HEK293 (cell line): ENCODE data around the gene OXNAD1.

ENCODE experiments used
- CTCF ChIA-PET: fragments of 350-600 bp; formaldehyde crosslinking; extraction: SDS; loops from one replicate; lab custom pipeline; 2021; ENCODE audit warnings: antibody characterized with exemption; lab: Yijun Ruan, JAX
- POLR2A ChIA-PET: fragments of 300-600 bp; formaldehyde crosslinking; extraction: SDS; loops from one replicate; lab custom pipeline; 2020; ENCODE audit warnings: antibody characterized with exemption, inconsistent platforms; lab: Yijun Ruan, JAX
- H3K27ac ChIP-seq: fragments of 200-500 bp; sonication (Bioruptor generic); 2 replicates; pipeline ENCODE4 v1.5.1; 2014; ENCODE audit warnings: low read depth, low read length, control low read depth, inconsistent platforms; ENCODE audit errors: extremely low read depth
- H3K36me3 ChIP-seq, 2 experiments: fragments of 200-500 bp in 1 of 2; sonication (Bioruptor generic) in 1 of 2; 1 replicate in 1 of 2; 2 replicates in 1 of 2; pipeline ENCODE4 v1.5.1; 2014 to 2017; ENCODE audit warnings: inconsistent platforms in 2 of 2, low read length in 2 of 2; ENCODE audit not compliant: control insufficient read depth in 2 of 2, insufficient read depth in 1 of 2
- H3K4me1 ChIP-seq: fragments of 200-500 bp; sonication (Bioruptor generic); 2 replicates; pipeline ENCODE4 v1.5.1; 2014; ENCODE audit warnings: mild to moderate bottlenecking, low read length, inconsistent platforms; ENCODE audit not compliant: control insufficient read depth, insufficient read depth
- H3K4me3 ChIP-seq: 2 replicates; pipeline ENCODE4 v1.5.1; 2011; ENCODE audit warnings: low read depth, mild to moderate bottlenecking, control low read depth, low read length, moderate library complexity
- H3K9me3 ChIP-seq: fragments of 200-500 bp; sonication (Bioruptor generic); 2 replicates; pipeline ENCODE4 v1.5.1; 2014; ENCODE audit warnings: low read depth, low read length, inconsistent platforms; ENCODE audit not compliant: control insufficient read depth, insufficient read depth
- KLF16 ChIP-seq: fragments of 450-650 bp; formaldehyde crosslinking; IDR thresholded peaks from 2 replicates; pipeline ENCODE4 v1.5.1; 2017; ENCODE audit warnings: missing biosample characterization, missing genetic modification characterization
- MEIS1 ChIP-seq: sonication (generic); formaldehyde crosslinking; IDR thresholded peaks from 2 replicates; pipeline ENCODE4 v1.8.1; 2022; ENCODE audit warnings: missing genetic modification reagents, mild to moderate bottlenecking, borderline replicate concordance
- OVOL3 ChIP-seq: fragments of 450-650 bp; formaldehyde crosslinking; IDR thresholded peaks from 2 replicates; pipeline ENCODE4 v1.5.1; 2016; ENCODE audit warnings: missing biosample characterization, missing genetic modification characterization
- RBAK ChIP-seq: fragments of 450-650 bp; formaldehyde crosslinking; IDR thresholded peaks from 2 replicates; pipeline ENCODE4 v1.5.1; 2016; ENCODE audit warnings: missing biosample characterization, missing genetic modification characterization
- ZBTB1 ChIP-seq: fragments of 450-650 bp; formaldehyde crosslinking; IDR thresholded peaks from 2 replicates; pipeline ENCODE4 v1.5.1; 2016; ENCODE audit warnings: missing biosample characterization, missing genetic modification characterization
- ZBTB17 ChIP-seq: fragments of 450-650 bp; formaldehyde crosslinking; IDR thresholded peaks from 2 replicates; pipeline ENCODE4 v1.5.1; 2016; ENCODE audit warnings: missing biosample characterization, missing genetic modification characterization
- ZNF121 ChIP-seq: fragments of 450-650 bp; formaldehyde crosslinking; IDR thresholded peaks from 2 replicates; pipeline ENCODE4 v1.5.1; 2016; ENCODE audit warnings: missing biosample characterization, missing genetic modification characterization
- ZNF157 ChIP-seq: fragments of 450-650 bp; formaldehyde crosslinking; IDR thresholded peaks from 2 replicates; pipeline ENCODE4 v1.5.1; 2016; ENCODE audit warnings: missing biosample characterization, missing genetic modification characterization
- ZNF2 ChIP-seq: fragments of 450-650 bp; formaldehyde crosslinking; IDR thresholded peaks from 2 replicates; pipeline ENCODE4 v1.5.1; 2016; ENCODE audit warnings: missing biosample characterization, missing genetic modification characterization
- ZNF223 ChIP-seq: fragments of 450-650 bp; formaldehyde crosslinking; IDR thresholded peaks from 2 replicates; pipeline ENCODE4 v1.5.1; 2016; ENCODE audit warnings: missing biosample characterization, missing genetic modification characterization
- ZNF23 ChIP-seq: fragments of 450-650 bp; formaldehyde crosslinking; IDR thresholded peaks from 2 replicates; pipeline ENCODE4 v1.5.1; 2016; ENCODE audit warnings: missing biosample characterization, missing genetic modification characterization, borderline replicate concordance
- ZNF366 ChIP-seq: fragments of 450-650 bp; formaldehyde crosslinking; conservative IDR thresholded peaks from 2 replicates; pipeline ENCODE4 v1.5.1; 2016; ENCODE audit warnings: missing biosample characterization, missing genetic modification characterization
- ZNF621 ChIP-seq: fragments of 450-650 bp; formaldehyde crosslinking; IDR thresholded peaks from 2 replicates; pipeline ENCODE4 v1.5.1; 2017; ENCODE audit warnings: missing biosample characterization, missing genetic modification characterization
- ZNF785 ChIP-seq: fragments of 450-650 bp; formaldehyde crosslinking; IDR thresholded peaks from 2 replicates; pipeline ENCODE4 v1.5.1; 2016; ENCODE audit warnings: missing biosample characterization, missing genetic modification characterization
- ZNF792 ChIP-seq: fragments of 450-650 bp; formaldehyde crosslinking; IDR thresholded peaks from 2 replicates; pipeline ENCODE4 v1.5.1; 2016; ENCODE audit warnings: missing biosample characterization, missing genetic modification characterization
- ZSCAN23 ChIP-seq: fragments of 450-650 bp; formaldehyde crosslinking; IDR thresholded peaks from 2 replicates; pipeline ENCODE4 v1.5.1; 2016; ENCODE audit warnings: missing biosample characterization, missing genetic modification characterization
- TF ChIP-seq, protein P1 (sequence below): fragments of 450-650 bp; formaldehyde crosslinking; IDR thresholded peaks from 2 replicates; pipeline ENCODE4 v1.5.1; 2016; ENCODE audit warnings: missing biosample characterization, missing genetic modification characterization
- TF ChIP-seq, protein P2 (sequence below): fragments of 450-650 bp; formaldehyde crosslinking; IDR thresholded peaks from 2 replicates; pipeline ENCODE4 v1.5.1; 2016; ENCODE audit warnings: missing biosample characterization, missing genetic modification characterization
- TF ChIP-seq, protein P3 (sequence below): fragments of 450-650 bp; formaldehyde crosslinking; conservative IDR thresholded peaks from 2 replicates; pipeline ENCODE4 v1.5.1; 2016; ENCODE audit warnings: low read depth, missing biosample characterization, missing genetic modification characterization
- TF ChIP-seq, protein P4 (sequence below): fragments of 450-650 bp; formaldehyde crosslinking; IDR thresholded peaks from 2 replicates; pipeline ENCODE4 v1.5.1; 2016; ENCODE audit warnings: missing biosample characterization, missing genetic modification characterization, low read depth

OXNAD1 gene

GRCh38 chr3:16302082-16302631, 37.1 kb downstream of the OXNAD1 start:
- ChIA-PET CTCF (interaction anchor here (0.5 kb wide), 1 partner anchor 16 kb away, joined by 3 read pairs; no protein-coding TSS in a partner anchor), POLR2A (no interaction called here)
- no peaks in the 10 kb centered on the region for H3K9me3 ChIP-seq
- H3K36me3 ChIP-seq, result peaks cover 0 to 64% of the 10 kb centered on the region in 2 experiments; a peak in 1 of 3 replicates
- no peak overlapping the region for H3K4me3 ChIP-seq
- no peaks in the 10 kb centered on the region for H3K4me1 ChIP-seq
- H3K27ac ChIP-seq, result no peak overlapping the region
- TF ChIP-seq KLF16 (tag by site-specific recombination), result no peak
- no peak for TF ChIP-seq ZNF792 (tag by site-specific recombination)
- no peak for TF ChIP-seq OVOL3 (tag by site-specific recombination)
- TF ChIP-seq ZNF785 (tag by site-specific recombination), result no peak
- no peak for TF ChIP-seq ZNF157 (tag by site-specific recombination)
- TF ChIP-seq, protein P1, sequence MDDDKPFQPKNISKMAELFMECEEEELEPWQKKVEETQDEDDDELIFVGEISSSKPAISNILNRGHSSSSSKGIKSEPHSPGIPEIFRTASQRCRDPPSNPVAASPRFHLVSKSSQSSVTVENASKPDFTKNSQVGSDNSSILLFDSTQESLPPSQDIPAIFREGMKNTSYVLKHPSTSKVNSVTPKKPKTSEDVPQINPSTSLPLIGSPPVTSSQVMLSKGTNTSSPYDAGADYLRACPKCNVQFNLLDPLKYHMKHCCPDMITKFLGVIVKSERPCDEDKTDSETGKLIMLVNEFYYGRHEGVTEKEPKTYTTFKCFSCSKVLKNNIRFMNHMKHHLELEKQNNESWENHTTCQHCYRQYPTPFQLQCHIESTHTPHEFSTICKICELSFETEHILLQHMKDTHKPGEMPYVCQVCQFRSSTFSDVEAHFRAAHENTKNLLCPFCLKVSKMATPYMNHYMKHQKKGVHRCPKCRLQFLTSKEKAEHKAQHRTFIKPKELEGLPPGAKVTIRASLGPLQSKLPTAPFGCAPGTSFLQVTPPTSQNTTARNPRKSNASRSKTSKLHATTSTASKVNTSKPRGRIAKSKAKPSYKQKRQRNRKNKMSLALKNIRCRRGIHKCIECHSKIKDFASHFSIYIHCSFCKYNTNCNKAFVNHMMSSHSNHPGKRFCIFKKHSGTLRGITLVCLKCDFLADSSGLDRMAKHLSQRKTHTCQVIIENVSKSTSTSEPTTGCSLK (tag by site-specific recombination), result no peak
- no peak for TF ChIP-seq ZNF121 (tag by site-specific recombination)
- no peak for TF ChIP-seq RBAK
- no peak for TF ChIP-seq ZNF621 (tag by site-specific recombination)
- no peak for TF ChIP-seq ZBTB17 (tag by site-specific recombination)

GRCh38 chr3:16303037-16303575, 38.1 kb downstream of the OXNAD1 start:
- TF ChIP-seq ZNF2 (tag by site-specific recombination), result no peak
- no peak for TF ChIP-seq ZNF223
- TF ChIP-seq ZNF23, result no peak
- no peak for TF ChIP-seq ZSCAN23 (tag by site-specific recombination)
- TF ChIP-seq, protein P2, sequence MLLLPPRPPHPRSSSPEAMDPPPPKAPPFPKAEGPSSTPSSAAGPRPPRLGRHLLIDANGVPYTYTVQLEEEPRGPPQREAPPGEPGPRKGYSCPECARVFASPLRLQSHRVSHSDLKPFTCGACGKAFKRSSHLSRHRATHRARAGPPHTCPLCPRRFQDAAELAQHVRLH, result no peak
- no peak for TF ChIP-seq MEIS1 (CRISPR knock-in tag)
- TF ChIP-seq, all 188 proteins: peak for 0
- H3K9me3 ChIP-seq, result no peaks in the 10 kb centered on the region
- ChIA-PET CTCF (interaction anchor here (0.6 to 1.6 kb wide), 4 partner anchors 13 to 275 kb away, joined by 3 to 8 read pairs (median 4); no protein-coding TSS in a partner anchor), POLR2A (no interaction called here)
- no peak overlapping the region for H3K4me3 ChIP-seq
- no peaks in the 10 kb centered on the region for H3K4me1 ChIP-seq
- no peak overlapping the region for H3K27ac ChIP-seq
- H3K36me3 ChIP-seq, result peaks cover 0 to 61% of the 10 kb centered on the region in 2 experiments; a peak in 1 of 3 replicates

- ChIA-PET POLR2A (no interaction called here), CTCF (interaction anchor here (0.6 to 1.6 kb wide), 7 partner anchors 13 to 274 kb away, joined by 3 to 8 read pairs (median 3); no protein-coding TSS in a partner anchor)
- no peak overlapping the region for H3K27ac ChIP-seq
- H3K9me3 ChIP-seq, result no peaks in the 10 kb centered on the region
- peaks cover 0 to 56% of the 10 kb centered on the region in 2 experiments; a peak in 1 of 3 replicates for H3K36me3 ChIP-seq
- H3K4me1 ChIP-seq, result no peaks in the 10 kb centered on the region
- H3K4me3 ChIP-seq, result no peak overlapping the region
- TF ChIP-seq, protein P3, sequence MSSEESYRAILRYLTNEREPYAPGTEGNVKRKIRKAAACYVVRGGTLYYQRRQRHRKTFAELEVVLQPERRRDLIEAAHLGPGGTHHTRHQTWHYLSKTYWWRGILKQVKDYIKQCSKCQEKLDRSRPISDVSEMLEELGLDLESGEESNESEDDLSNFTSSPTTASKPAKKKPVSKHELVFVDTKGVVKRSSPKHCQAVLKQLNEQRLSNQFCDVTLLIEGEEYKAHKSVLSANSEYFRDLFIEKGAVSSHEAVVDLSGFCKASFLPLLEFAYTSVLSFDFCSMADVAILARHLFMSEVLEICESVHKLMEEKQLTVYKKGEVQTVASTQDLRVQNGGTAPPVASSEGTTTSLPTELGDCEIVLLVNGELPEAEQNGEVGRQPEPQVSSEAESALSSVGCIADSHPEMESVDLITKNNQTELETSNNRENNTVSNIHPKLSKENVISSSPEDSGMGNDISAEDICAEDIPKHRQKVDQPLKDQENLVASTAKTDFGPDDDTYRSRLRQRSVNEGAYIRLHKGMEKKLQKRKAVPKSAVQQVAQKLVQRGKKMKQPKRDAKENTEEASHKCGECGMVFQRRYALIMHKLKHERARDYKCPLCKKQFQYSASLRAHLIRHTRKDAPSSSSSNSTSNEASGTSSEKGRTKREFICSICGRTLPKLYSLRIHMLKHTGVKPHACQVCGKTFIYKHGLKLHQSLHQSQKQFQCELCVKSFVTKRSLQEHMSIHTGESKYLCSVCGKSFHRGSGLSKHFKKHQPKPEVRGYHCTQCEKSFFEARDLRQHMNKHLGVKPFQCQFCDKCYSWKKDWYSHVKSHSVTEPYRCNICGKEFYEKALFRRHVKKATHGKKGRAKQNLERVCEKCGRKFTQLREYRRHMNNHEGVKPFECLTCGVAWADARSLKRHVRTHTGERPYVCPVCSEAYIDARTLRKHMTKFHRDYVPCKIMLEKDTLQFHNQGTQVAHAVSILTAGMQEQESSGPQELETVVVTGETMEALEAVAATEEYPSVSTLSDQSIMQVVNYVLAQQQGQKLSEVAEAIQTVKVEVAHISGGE (tag by site-specific recombination), result no peak
- TF ChIP-seq, protein P4, sequence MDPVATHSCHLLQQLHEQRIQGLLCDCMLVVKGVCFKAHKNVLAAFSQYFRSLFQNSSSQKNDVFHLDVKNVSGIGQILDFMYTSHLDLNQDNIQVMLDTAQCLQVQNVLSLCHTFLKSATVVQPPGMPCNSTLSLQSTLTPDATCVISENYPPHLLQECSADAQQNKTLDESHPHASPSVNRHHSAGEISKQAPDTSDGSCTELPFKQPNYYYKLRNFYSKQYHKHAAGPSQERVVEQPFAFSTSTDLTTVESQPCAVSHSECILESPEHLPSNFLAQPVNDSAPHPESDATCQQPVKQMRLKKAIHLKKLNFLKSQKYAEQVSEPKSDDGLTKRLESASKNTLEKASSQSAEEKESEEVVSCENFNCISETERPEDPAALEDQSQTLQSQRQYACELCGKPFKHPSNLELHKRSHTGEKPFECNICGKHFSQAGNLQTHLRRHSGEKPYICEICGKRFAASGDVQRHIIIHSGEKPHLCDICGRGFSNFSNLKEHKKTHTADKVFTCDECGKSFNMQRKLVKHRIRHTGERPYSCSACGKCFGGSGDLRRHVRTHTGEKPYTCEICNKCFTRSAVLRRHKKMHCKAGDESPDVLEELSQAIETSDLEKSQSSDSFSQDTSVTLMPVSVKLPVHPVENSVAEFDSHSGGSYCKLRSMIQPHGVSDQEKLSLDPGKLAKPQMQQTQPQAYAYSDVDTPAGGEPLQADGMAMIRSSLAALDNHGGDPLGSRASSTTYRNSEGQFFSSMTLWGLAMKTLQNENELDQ, result no peak
- no peak for TF ChIP-seq ZBTB1 (tag by site-specific recombination)
- TF ChIP-seq ZNF366 (tag by site-specific recombination), result no peak
Observed at GRCh38 chr3:16304061-16305010, 39.3 kb downstream of the OXNAD1 start.
